Epithelial cell of proximal tubule (primary cell): ENCODE measurements around the gene SCN8A. TPM values are rescaled to one million over a fixed set of nuclear protein-coding genes. Genes with fewer than 3 reads are reported as not detected.

Source experiments
- DNase-seq: peaks from one replicate; pipeline ENCODE4 v3.0.0-alpha.2; 2011; ENCODE audit warnings: low read depth
- H3K4me3 ChIP-seq: 2 replicates; pipeline ENCODE4 v1.5.1; 2011; ENCODE audit warnings: low read depth, mild to moderate bottlenecking, low read length
- CTCF ChIP-seq: conservative IDR thresholded peaks from 2 replicates; pipeline ENCODE4 v1.5.1; 2012; ENCODE audit warnings: low read depth, mild to moderate bottlenecking, low read length
- total RNA-seq: library from RNA; depleted of rRNA; stranded (reverse); fragments of >200 nt; gene quantifications from 2 replicates; pipeline ENCODE4 v1.2.3, GENCODE V29; 2015

SCN8A gene
- total RNA-seq, 1 donor from 2014 or later = 0.86 TPM

- no peak for TF ChIP-seq CTCF
- DNase-seq = no peak
- H3K4me3 ChIP-seq = no peak overlapping the region
Observed at GRCh38 chr12:51744957-51745356, 153.9 kb downstream of the SCN8A start.

GRCh38 chr12:51746416-51746815, 155.4 kb downstream of the SCN8A start:
- no peak for TF ChIP-seq CTCF
- no peak for DNase-seq
- H3K4me3 ChIP-seq = no peak overlapping the region

GRCh38 chr12:51748235-51748634, 157.2 kb downstream of the SCN8A start:
- H3K4me3 ChIP-seq = no peak overlapping the region
- TF ChIP-seq CTCF = no peak
- DNase-seq = no peak

GRCh38 chr12:51749206-51749985, 158.4 kb downstream of the SCN8A start:
- DNase-seq = no peak
- no peak for TF ChIP-seq CTCF
- H3K4me3 ChIP-seq = no peak overlapping the region

- DNase-seq = no peak
- H3K4me3 ChIP-seq = no peak overlapping the region
- no peak for TF ChIP-seq CTCF
Observed at GRCh38 chr12:51749986-51750317, 158.9 kb downstream of the SCN8A start.

GRCh38 chr12:51751661-51752060, 160.6 kb downstream of the SCN8A start:
- H3K4me3 ChIP-seq = no peak overlapping the region
- no peak for TF ChIP-seq CTCF
- DNase-seq = no peak

GRCh38 chr12:51752234-51752889, 161.3 kb downstream of the SCN8A start:
- no peak for TF ChIP-seq CTCF
- DNase-seq = peak; percentile 62
- no peak overlapping the region for H3K4me3 ChIP-seq
